Parathyroid adenoma (tissue), 2 donors: ENCODE data around the gene GRIN2A.

ENCODE experiments used
- H2AFZ ChIP-seq: fragments of 300-600 bp; sonication (generic); one replicate; pipeline ENCODE4 v1.7.0; 2017; ENCODE audit warnings: antibody characterized with exemption, mild to moderate bottlenecking
- H3K27ac ChIP-seq: fragments of 300-600 bp; sonication (generic); one replicate; pipeline ENCODE4 v1.7.0; 2017
- H3K27me3 ChIP-seq: fragments of 300-600 bp; sonication (generic); one replicate; pipeline ENCODE4 v1.7.0; 2017; ENCODE audit warnings: low read length; ENCODE audit not compliant: control insufficient read depth, insufficient read depth
- H3K36me3 ChIP-seq: fragments of 300-600 bp; sonication (generic); one replicate; pipeline ENCODE4 v1.7.0; 2017; ENCODE audit warnings: low read length; ENCODE audit not compliant: control insufficient read depth, insufficient read depth
- H3K4me1 ChIP-seq: fragments of 300-600 bp; sonication (generic); one replicate; pipeline ENCODE4 v1.7.0; 2017; ENCODE audit warnings: control low read depth
- H3K4me2 ChIP-seq: fragments of 300-600 bp; sonication (generic); one replicate; pipeline ENCODE4 v1.7.0; 2017; ENCODE audit warnings: low read length
- H3K4me3 ChIP-seq: fragments of 300-600 bp; sonication (generic); one replicate; pipeline ENCODE4 v1.7.0; 2017; ENCODE audit warnings: low read depth, low read length
- H3K79me2 ChIP-seq: fragments of 300-600 bp; sonication (generic); one replicate; pipeline ENCODE4 v1.7.0; 2017; ENCODE audit warnings: control low read depth
- H3K9ac ChIP-seq: fragments of 300-600 bp; sonication (generic); one replicate; pipeline ENCODE4 v1.7.0; 2017; ENCODE audit warnings: mild to moderate bottlenecking
- H3K9me3 ChIP-seq: fragments of 300-600 bp; sonication (generic); one replicate; pipeline ENCODE4 v1.7.0; 2017; ENCODE audit warnings: low read length; ENCODE audit not compliant: control insufficient read depth
- TF ChIP-seq, protein P1 (sequence below): fragments of 300-600 bp; sonication (generic); IDR thresholded peaks from one replicate; pipeline ENCODE4 v1.7.0; 2017; ENCODE audit warnings: antibody characterized with exemption, mild to moderate bottlenecking
- donor health status: primary hyperparathyroidism.

GRIN2A gene

GRCh38 chr16:9824200-9825068 lies 357.8 kb downstream of the GRIN2A start:
- no peak overlapping the region for H3K27ac ChIP-seq

DNA sequence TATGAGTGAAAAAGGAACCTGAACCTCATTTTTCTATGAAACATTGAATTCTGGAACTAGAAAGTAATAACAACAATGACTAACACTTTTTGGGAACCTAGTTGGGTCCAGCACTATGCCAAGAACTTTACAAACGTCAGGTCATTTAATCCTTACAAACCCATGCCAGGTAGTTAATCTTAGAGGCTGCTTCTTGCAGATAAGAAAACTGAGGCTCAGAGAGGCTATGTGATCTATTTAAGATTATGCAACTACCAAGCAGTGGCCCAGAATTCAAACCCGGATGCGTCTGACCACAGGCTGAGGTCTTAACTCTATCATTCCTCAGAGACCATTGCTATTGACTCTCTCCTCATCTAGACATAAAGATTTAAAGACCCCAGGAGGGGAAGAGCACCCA lies 358.7 kb downstream of the GRIN2A start:
- H3K27me3 ChIP-seq, result no peaks in the 10 kb centered on the region

More at GRCh38 chr16:9824200-9825068, 357.8 kb downstream of the GRIN2A start:
- Histone ChIP-seq H3K36me3 (no peaks in the 10 kb centered on the region), H3K4me2 (no peak overlapping the region), H3K9me3 (no peaks in the 10 kb centered on the region), H3K79me2 (no peaks in the 10 kb centered on the region), H3K9ac (no peak overlapping the region), H3K4me3 (no peak overlapping the region), H3K4me1 (no peaks in the 10 kb centered on the region), H3K27me3 (no peaks in the 10 kb centered on the region), H2AFZ (no peak overlapping the region)
- TF ChIP-seq, protein P1, sequence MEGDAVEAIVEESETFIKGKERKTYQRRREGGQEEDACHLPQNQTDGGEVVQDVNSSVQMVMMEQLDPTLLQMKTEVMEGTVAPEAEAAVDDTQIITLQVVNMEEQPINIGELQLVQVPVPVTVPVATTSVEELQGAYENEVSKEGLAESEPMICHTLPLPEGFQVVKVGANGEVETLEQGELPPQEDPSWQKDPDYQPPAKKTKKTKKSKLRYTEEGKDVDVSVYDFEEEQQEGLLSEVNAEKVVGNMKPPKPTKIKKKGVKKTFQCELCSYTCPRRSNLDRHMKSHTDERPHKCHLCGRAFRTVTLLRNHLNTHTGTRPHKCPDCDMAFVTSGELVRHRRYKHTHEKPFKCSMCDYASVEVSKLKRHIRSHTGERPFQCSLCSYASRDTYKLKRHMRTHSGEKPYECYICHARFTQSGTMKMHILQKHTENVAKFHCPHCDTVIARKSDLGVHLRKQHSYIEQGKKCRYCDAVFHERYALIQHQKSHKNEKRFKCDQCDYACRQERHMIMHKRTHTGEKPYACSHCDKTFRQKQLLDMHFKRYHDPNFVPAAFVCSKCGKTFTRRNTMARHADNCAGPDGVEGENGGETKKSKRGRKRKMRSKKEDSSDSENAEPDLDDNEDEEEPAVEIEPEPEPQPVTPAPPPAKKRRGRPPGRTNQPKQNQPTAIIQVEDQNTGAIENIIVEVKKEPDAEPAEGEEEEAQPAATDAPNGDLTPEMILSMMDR, result no peak

GRCh38 chr16:9821970-9822369 lies 360.3 kb downstream of the GRIN2A start:
- H2AFZ ChIP-seq, result no peak overlapping the region

More for the DNA sequence above, 358.7 kb downstream of the GRIN2A start:
- H3K79me2 ChIP-seq, result no peaks in the 10 kb centered on the region
- no peak overlapping the region for H3K27ac ChIP-seq
- no peak overlapping the region for H3K4me3 ChIP-seq
- H3K4me2 ChIP-seq, result no peak overlapping the region
- H3K36me3 ChIP-seq, result no peaks in the 10 kb centered on the region
- H2AFZ ChIP-seq, result no peak overlapping the region
- no peaks in the 10 kb centered on the region for H3K9me3 ChIP-seq
- H3K9ac ChIP-seq, result no peak overlapping the region
- no peaks in the 10 kb centered on the region for H3K4me1 ChIP-seq
- TF ChIP-seq, protein P1, result no peak

GRCh38 chr16:9821331-9821730 lies 360.9 kb downstream of the GRIN2A start:
- H3K9ac ChIP-seq, result no peak overlapping the region
- no peak overlapping the region for H3K27ac ChIP-seq
- no peaks in the 10 kb centered on the region for H3K9me3 ChIP-seq
- no peaks in the 10 kb centered on the region for H3K27me3 ChIP-seq
- no peaks in the 10 kb centered on the region for H3K36me3 ChIP-seq
- no peaks in the 10 kb centered on the region for H3K4me1 ChIP-seq
- no peaks in the 10 kb centered on the region for H3K79me2 ChIP-seq
- TF ChIP-seq, protein P1, result no peak
- H3K4me2 ChIP-seq, result no peak overlapping the region
- H3K4me3 ChIP-seq, result no peak overlapping the region
- H2AFZ ChIP-seq, result no peak overlapping the region

More at GRCh38 chr16:9821970-9822369, 360.3 kb downstream of the GRIN2A start:
- no peaks in the 10 kb centered on the region for H3K9me3 ChIP-seq
- H3K27me3 ChIP-seq, result no peaks in the 10 kb centered on the region
- no peak overlapping the region for H3K4me3 ChIP-seq
- no peak overlapping the region for H3K27ac ChIP-seq
- TF ChIP-seq, protein P1, result no peak
- no peaks in the 10 kb centered on the region for H3K36me3 ChIP-seq
- no peak overlapping the region for H3K9ac ChIP-seq
- H3K79me2 ChIP-seq, result no peaks in the 10 kb centered on the region
- H3K4me1 ChIP-seq, result no peaks in the 10 kb centered on the region
- no peak overlapping the region for H3K4me2 ChIP-seq
